HG02678 (cell line): ENCODE measurements around the gene KLHL13.
"Not testable (repeated sequence)": the region's sequence is repeated elsewhere in the genome, so short reads cannot be mapped to it uniquely, and the experiment has no call there.

Experiments used
- ATAC-seq: cut with Tn5 transposase; IDR thresholded peaks from one replicate; pipeline ENCODE4 v1.9.1; 2021; ENCODE audit warnings: mild to moderate bottlenecking, moderate library complexity; ENCODE audit not compliant: unreplicated experiment

Gene KLHL13

DNA sequence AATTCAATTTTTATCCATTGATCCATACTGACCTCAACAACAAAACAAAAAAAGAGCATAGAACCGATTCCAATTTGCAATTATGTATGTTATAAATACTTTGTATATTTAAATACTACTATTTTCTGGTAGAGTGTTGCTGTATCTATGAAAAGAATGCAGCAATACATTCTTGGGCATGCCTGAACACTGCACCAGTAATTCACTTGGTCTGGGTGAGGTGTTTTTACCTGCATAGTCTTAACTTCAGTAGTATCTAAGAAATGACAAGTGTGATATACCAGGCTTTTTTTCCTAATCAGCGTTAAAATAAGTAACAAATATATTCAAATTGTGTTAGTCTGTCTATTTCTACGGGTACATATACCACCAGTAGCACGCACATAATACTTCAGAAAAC is 120.2 kb downstream of the KLHL13 start:
- ATAC-seq, result no peak

DNA sequence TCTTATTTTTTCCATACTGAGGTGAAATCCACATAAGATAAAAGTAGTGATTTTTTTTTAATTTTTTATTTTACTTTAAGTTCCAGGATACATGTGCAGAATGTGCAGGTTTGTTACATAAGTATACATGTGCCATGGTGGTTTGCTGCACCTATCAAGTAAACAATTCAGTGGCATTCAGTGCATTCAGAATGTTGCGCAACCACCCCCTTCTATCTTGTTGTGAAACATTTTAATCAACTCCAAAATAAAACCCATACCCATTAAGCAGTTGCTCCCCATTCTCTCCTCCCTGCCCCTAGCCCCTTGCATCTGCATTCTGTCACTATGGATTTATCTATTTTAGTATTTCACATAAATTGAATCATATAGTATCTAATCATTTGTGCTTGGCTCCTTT is 121.2 kb downstream of the KLHL13 start:
- no peak for ATAC-seq

DNA sequence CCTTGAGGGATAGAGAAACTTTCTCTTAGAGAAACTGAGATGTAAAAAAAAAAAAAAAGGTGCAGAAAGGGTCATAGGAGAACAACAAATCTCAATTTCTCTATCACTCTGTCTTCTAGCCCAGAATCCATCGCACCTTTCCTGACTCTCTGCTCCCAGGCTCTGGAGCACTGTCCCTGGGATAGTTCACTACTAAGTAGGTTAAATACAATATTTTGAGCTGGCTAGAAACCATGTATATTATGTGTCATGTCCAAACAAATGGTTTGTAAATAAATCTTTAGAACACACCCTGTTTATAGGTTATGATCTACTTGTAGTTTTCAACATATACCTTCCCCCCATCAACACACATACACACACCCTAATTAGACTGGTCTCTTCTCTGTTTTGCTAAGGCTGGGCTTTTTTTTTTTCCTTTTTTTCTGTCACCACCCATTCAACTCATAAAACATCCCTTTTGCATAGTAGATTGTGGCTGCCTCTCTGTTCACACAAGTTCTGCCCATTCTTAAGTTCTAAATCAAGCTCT is 124.4 kb downstream of the KLHL13 start:
- ATAC-seq, result no peak

DNA sequence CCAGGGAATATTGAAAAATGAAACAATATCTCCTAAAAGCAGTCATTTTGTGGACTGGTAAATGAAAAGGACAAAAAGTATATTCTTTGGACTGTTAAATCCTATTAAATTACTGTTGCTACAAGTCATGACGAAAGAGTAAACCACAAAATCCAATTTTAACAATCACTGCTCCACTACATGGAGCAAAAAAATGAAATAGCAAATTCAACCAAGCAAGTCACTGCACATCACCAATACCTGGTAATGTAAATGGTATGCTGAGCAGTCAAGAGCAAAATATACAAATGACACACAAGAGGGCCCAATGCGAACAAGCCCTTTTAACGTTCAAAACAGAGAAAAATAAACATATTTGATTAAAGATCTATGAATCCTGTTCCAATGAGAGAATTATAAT is 126.2 kb downstream of the KLHL13 start:
- ATAC-seq, result no peak

DNA sequence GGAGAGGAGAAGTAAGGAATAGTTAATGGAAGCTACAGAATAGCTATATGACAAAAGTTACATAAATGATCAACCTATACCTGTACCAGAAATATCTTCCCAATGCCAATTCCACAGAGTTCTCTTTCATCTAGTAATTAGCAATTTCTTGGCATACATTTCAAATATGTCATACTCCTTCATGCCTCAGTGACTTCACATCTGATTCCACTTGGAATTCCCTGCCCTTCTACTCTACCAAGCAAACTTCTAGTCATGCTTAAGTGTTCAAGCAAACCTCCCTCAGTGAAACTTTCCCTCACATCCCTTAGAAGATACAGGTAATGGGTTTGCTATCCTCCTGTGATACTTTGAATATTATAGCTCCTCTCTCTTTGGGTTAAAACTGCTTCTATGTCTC is 127.1 kb downstream of the KLHL13 start:
- ATAC-seq, result no peak

DNA sequence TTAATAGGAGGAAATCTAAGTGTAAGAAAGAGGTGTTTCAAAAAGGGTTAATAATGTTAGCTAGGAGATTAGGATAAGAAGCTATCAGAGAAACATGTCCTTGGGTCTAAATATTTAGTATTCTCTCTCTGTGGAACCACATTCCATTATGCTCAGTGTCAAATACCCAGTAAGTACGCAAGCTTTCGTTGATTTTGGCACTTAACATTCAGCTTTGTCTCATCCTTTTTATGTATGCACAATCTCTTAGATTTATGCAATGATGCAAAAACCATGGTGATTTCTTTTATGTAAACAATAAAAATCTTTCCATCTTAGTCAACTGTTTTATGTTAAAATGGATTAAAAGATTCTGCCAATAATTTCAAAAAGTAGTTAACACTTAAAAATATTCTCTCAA is 129.2 kb downstream of the KLHL13 start:
- no peak for ATAC-seq

DNA sequence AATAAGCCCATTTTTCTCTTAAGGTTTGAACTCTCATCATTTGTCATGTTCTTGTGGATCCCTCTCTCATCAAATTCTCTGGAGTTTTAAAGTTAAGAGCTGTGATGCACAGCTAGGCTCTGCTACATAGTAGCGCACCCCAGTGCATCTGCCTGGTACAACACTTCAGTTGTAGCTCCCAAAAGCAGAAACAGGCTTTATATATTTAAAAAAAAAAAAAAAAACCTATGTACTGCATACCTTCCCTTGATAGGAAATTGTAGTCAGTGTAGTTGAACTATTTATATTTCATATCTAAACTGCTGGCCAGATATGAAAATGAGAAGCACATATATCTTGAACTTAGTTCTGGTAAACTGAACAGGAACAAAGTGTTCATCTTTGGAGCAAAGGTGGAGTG is 131.4 kb downstream of the KLHL13 start:
- no peak for ATAC-seq

DNA sequence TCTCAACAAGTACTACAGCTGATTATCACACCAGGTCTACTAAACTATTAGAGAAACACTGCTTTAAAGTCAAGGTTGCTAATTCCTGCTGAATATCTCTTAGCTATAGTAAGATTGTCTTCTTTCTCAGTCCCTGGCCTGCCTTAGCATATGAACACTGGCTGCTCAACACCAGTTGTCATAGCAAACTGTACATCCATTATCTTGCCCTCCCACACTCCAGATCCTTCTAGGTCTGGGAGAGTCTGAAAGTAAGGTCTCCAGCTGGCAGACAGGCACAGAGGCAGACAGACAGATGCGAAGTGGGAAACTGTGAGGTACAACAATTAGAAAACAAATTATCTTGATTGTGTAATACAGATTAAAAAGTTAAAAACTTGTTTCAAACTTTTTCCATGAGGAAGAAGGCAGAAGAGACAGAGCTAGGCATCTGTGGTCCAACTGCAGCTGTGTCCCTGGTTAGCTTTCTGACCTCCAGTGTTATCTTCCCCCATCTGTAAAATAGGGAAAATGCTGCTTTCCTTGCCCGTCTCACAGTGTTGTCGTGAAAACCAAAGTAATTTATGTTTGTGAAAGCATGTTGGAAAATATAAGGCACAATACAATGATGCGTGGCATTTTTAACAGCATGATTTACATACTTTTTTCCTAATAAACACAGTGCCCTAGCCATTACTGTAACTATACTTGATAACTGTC is 133.8 kb downstream of the KLHL13 start:
- no peak for ATAC-seq

DNA sequence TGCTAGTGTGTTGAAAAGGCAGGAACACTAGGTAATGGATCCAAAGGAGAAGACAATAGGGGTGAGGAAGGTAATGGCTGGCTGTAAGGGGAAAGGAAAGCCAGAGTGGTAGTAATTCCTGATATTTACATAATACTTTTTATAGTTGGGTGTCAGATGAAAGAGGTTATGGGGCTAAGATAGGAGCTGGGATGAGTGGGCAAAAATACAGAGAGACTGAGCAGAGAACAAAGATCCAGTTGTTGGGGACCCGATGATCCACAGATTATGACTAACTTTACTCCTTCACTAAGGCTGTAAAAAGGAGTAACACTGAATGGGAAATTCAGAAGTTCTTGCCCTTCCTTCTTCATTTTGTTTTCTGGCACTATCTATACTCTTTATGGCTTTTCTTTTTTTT is 138.2 kb downstream of the KLHL13 start:
- ATAC-seq, result no peak

DNA sequence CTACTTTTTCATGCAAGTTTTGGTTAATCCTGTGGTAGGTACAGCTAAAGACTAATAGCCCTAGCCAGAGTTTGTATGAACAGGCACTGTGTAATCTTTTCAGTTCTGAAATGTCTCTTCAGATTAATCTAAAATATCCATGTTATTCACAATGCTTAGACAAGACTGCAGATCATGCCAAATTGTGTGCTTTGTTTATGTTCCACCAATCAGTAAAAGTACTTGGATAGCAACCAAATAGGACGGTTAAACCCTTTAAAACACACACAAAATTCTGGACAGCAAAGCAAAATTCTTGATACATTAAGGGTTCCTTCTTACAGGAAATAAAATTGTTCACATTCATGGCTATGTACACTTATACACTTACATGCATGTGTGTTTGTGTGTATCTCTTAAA is 139.1 kb downstream of the KLHL13 start:
- ATAC-seq, result no peak

DNA sequence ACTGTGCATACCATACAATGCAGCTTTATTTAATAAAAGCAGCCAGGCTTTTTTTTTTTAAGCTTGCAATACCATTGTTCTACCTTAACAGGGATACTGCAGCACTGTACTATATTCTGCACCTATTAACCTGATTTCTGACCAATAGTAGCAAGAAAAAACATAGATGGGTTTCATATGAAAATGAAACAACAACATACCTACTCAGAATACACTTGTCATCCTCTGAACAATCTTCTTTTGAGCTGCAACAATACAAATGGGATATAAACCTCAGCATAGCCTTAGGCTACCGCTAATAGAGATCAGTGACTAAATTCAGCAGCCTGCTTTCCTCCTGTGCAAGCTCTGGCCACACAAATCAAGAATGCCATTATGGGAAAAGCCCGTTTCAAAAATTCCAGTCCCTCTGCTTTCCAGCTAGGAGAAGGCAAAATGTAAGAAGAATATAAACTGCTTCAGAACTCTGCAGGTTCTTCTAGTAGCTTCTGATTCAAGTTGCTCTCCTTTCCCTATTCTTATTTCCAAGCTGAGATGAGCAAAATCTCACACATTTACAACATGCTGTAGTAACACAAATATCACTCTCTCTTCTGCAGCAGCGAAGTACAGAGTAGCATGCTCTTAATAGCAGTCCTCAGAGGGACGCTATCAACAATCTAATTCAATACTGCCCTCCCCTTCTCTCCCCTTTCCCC is 143.4 kb downstream of the KLHL13 start:
- ATAC-seq, result no peak

DNA sequence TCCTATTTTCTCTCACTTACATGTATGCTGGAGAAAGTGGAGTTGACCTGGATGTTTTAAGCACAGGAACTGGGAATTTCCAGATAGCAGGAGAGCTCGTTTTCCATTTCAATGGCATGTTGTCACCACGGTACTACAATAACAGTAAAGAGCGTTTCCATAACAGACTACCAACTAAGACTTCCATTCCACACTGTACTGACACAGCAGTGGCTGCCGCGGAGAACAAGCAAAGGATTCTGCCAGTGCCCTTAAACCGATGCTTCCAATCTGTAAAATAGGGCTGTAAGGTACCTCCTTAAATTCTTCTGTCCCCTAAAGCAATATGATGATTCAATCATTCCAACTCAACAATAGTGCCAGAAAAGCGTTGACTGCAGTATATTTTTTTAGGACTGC is 143.9 kb downstream of the KLHL13 start:
- ATAC-seq, result no peak

DNA sequence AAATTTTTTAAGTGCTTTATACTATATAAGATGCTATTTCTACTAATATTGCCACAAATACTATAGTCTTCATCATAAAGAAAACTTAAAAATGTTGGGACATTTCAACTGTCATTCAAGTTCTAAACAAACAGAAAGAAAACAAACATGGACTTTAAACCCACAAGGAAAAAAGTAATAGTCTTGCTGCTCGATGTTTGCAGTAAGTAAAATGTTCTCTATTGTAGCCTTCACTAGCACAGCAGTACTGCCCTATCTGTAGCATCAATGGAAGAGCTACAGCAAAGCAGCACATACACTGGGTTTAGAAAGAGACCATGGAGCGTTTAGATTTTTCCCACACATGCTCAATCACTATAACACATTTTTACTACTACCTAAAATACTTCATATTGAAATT is 146.8 kb downstream of the KLHL13 start:
- ATAC-seq, result no peak

DNA sequence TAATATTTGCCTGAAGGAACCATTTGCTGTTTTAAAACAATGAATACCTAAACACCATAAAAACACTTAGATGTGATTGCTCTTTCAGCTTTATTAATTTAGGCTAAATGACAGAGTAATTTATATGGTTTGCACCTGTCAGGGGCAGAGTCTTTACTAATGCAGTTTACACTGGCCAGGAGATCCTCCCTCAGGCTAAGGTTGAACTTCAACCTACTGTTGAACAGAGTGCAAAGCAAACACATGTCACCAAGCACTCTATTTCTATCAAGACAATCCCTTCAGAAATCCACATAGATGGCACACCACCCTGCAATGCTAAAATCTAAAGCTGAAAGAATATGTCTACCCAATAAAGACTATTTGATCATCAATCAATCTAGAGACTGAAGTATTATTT is 147.3 kb downstream of the KLHL13 start:
- ATAC-seq, result no peak

DNA sequence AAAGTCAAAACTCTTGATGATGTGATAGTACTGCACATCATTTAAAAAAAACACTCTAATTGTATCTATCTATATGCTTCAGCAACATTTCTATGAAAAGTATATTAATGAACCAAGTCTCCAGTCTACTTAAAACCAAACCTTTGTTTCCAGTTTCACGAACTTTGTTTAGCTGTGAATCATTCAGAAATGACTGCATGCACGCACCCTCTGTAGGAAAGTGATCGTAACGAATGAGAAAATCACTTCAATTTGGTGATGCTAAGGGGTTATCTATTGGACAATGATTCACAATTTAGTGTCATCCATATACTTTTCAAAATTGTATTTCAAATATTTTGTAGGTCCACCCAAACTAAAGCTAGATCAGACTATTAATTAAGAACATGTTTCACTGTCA is 157.6 kb downstream of the KLHL13 start:
- no peak for ATAC-seq

DNA sequence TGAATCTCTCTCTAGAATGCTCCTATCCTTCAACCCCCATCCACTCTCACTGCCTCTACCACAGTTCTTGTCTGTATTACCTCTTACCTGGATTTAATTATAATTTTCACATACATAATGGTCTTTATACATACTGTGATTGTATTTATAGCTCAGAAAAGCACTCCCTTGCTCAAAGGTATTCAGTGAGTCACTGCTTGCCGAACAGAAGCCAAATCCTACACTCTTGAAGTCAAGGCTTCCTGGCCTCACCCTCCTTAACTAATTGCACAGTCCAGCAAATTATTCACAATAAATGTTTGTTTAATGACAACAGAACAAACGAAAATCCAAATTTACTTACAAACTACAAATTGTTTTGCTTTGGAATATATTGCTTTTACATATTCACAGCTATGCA is 159.5 kb downstream of the KLHL13 start:
- ATAC-seq, result no peak

DNA sequence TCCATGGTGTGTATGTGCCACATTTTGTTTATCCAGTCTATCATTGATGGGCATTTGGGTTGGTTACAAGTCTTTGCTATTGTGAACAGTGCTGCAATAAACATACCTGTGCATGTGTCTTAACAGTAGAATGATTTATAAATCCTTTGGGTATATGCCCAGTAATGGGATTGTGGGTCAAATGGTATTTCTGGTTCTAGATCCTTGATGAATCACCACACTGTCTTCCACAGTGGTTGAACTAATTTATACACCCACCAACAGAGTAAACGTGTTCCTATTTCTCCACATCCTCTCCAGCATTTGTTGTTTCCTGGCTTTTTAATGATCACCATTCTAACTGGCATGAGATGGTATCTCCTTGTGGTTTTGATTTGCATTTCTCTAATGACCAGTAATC is 177.3 kb downstream of the KLHL13 start:
- not testable (repeated sequence) for ATAC-seq

DNA sequence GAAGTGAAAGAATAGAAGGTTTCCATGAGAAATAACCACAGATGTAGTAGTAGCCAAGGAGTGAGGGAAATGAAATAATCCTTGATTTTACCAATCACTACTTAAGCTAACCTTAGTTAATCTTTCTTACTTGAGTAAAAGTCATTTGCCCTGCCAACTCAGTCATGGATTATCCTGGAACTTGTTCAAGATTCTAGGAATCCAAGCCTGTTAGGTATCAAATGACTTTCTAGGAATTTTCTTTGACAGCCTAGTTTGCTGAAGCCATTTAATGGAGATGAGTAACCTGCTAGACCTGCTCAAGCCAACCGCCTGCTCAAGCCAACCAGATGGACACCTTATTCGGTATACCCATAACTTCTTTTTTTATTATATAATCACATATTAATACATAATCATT is 180.5 kb downstream of the KLHL13 start:
- ATAC-seq, result no peak

DNA sequence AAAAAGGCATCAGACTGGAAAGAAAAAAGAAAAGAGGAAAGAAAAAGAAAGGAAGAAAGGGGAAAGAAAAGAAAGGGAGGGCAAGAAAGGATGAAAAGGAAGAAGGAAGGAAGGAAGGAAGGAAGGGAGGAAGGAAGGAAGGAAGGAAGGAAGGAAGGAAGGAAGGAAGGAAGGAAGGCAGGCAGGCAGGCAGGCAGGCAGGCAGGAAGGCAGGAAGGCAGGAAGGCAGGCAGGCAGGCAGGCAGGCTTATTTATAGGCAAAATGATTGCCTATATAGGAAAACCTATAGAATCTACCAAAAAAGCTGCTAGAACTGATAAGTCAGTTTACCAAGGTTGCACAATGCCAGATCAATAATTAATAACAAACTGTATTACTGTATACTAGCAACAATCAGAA is 186.5 kb downstream of the KLHL13 start:
- not testable (repeated sequence) for ATAC-seq

DNA sequence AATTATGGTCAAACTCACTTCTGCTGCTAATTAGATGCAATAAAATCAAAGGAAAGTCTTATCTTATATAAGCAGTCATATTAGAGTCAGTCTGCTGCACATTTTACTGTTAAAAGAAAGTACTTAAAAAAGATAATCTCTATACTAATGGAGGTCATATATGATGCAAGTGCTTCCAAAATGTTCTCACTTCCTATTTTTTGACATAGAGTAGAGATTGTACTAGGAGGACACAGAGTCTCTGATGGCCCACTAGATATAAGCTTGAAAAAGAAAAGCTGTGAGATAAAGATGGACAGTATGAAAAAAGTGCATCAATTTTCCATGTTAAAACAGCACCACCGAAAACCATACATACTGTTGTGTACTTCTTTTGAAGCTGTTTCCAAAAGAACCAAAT is 196.9 kb downstream of the KLHL13 start:
- no peak for ATAC-seq

DNA sequence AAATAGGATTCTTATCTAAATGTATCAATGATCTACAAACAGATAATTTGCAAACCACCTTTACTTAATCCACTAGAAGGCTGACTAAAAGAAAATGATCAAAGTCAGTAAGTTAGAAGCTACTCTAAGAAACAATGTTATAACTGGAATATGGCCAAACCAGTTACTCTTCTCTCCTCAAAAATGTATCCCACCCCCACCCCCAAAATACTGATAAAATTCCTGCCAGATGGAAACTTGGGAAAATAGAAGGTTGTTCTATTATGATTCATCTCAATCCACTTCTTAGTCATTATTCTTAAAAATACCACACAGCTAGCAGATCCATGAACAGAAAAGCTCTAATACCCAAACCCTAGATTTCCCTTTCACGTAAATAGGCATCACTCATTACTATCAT is 206.4 kb downstream of the KLHL13 start:
- no peak for ATAC-seq

DNA sequence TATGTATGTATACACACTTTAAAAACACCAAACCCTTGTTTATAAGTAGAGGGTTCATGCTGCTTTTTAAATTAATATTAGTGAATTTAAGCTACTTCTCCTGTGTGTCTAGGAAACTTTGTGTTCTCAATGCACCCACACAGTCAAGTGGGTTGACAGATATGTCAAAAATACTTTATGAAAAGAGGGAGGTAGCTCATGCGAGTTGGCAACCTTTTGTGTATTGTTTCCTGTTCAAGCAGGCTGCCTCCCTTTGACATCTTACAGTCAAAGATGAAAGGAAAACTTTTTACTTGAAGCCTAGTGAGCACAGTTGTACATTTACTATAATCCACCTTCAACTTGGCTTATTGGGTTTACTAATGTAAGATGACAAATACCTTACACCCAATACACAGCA is 218.4 kb downstream of the KLHL13 start:
- no peak for ATAC-seq

DNA sequence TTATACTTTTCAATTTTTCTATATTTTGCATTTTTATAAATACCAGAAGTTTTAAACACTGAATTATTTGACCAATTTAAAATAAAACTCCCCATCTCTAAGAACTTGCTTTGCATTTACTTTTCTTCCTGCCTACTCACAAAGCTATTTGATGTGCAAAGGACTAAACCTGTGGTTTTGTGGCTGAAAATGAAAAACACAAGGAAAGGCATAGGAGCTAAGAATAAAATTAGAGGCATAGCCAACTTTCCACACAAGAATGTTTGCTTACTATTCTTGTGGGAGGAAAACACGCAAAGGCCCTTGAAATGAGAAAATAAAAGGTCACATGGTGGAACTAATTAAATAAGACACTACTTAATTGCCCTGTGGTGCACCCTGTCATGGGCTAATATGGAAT is 221.2 kb downstream of the KLHL13 start:
- ATAC-seq, result no peak
